ENCODE measurements around the gene TFDP2. TPM values are rescaled to one million over a fixed set of nuclear protein-coding genes. Genes with fewer than 3 reads are reported as not detected.
A peak's percentile ranks its signal among the peaks of the same experiment; 100 is the strongest.

TFDP2 gene
- total RNA-seq, 1 experiment from 2014 or later: 48.2 TPM

GRCh38 chr3:141998669-141999290 is 150.6 kb downstream of the TFDP2 start:
- ChIA-PET CTCF (interaction anchor here (1.2 kb wide), 1 partner anchor 354 kb away, joined by 4 read pairs; no protein-coding TSS in a partner anchor), POLR2A (no interaction called here)
- H3K27ac Mint-ChIP-seq: peak overlapping the region; percentile 50; the same call in 1 of the 2 replicates
- no peaks in the 10 kb centered on the region for H3K9me3 Mint-ChIP-seq
- peaks cover 20% of the 10 kb centered on the region for H3K4me1 Mint-ChIP-seq
- ATAC-seq: no peak
- no peak overlapping the region for H3K4me3 Mint-ChIP-seq
- no peaks in the 10 kb centered on the region for H3K27me3 Mint-ChIP-seq (ENCODE audit: low read depth)
- no peak for TF ChIP-seq ZBTB43 (CRISPR knock-in tag; IDR thresholded peaks at IDR 0.05)
- no peak for TF ChIP-seq ZNF423 (CRISPR knock-in tag; IDR thresholded peaks at IDR 0.05)
- DNase-seq (ENCODE audit: low spot score): no peak
- H3K36me3 Mint-ChIP-seq: peaks cover 12% of the 10 kb centered on the region

- Mint-ChIP-seq H3K36me3 (peaks cover 6% of the 10 kb centered on the region), H3K4me1 (peaks cover 20% of the 10 kb centered on the region), H3K27ac (peak overlapping the region; percentile 34; the same call in 1 of the 2 replicates), H3K4me3 (no peak overlapping the region), H3K9me3 (no peaks in the 10 kb centered on the region), H3K27me3 (ENCODE audit: low read depth) (no peaks in the 10 kb centered on the region)
- DNase-seq (ENCODE audit: low spot score) (no peak), ATAC-seq (no peak)
- ChIA-PET CTCF (interaction anchor here (0.6 kb wide), 1 partner anchor 63 kb away, joined by 3 read pairs; no protein-coding TSS in a partner anchor), POLR2A (no interaction called here)
- no peak for TF ChIP-seq SMAD4 (CRISPR knock-in tag; IDR thresholded peaks at IDR 0.05)
- TF ChIP-seq KAT7 (CRISPR knock-in tag; IDR thresholded peaks at IDR 0.05; ENCODE audit: borderline replicate concordance): no peak
- TF ChIP-seq ESRRA (CRISPR knock-in tag; IDR thresholded peaks at IDR 0.05; ENCODE audit: borderline replicate concordance): no peak
- TF ChIP-seq OVOL2 (CRISPR knock-in tag; IDR thresholded peaks at IDR 0.05; ENCODE audit: borderline replicate concordance): no peak
- TF ChIP-seq ZNF396 (CRISPR knock-in tag; IDR thresholded peaks at IDR 0.05; ENCODE audit: borderline replicate concordance): no peak
- no peak for TF ChIP-seq CREM (CRISPR knock-in tag; IDR thresholded peaks at IDR 0.05)
- TF ChIP-seq, protein P1, sequence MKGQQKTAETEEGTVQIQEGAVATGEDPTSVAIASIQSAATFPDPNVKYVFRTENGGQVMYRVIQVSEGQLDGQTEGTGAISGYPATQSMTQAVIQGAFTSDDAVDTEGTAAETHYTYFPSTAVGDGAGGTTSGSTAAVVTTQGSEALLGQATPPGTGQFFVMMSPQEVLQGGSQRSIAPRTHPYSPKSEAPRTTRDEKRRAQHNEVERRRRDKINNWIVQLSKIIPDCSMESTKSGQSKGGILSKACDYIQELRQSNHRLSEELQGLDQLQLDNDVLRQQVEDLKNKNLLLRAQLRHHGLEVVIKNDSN (CRISPR knock-in tag; IDR thresholded peaks at IDR 0.05): no peak
- TF ChIP-seq, protein P2, sequence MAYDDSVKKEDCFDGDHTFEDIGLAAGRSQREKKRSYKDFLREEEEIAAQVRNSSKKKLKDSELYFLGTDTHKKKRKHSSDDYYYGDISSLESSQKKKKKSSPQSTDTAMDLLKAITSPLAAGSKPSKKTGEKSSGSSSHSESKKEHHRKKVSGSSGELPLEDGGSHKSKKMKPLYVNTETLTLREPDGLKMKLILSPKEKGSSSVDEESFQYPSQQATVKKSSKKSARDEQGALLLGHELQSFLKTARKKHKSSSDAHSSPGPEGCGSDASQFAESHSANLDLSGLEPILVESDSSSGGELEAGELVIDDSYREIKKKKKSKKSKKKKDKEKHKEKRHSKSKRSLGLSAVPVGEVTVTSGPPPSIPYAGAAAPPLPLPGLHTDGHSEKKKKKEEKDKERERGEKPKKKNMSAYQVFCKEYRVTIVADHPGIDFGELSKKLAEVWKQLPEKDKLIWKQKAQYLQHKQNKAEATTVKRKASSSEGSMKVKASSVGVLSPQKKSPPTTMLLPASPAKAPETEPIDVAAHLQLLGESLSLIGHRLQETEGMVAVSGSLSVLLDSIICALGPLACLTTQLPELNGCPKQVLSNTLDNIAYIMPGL (CRISPR knock-in tag; IDR thresholded peaks at IDR 0.05): no peak
- TF ChIP-seq CBFB (CRISPR knock-in tag; IDR thresholded peaks at IDR 0.05; ENCODE audit: low read depth): no peak
- TF ChIP-seq FOXJ3 (CRISPR knock-in tag; IDR thresholded peaks at IDR 0.05; ENCODE audit: borderline replicate concordance): no peak
- TF ChIP-seq, protein P3, sequence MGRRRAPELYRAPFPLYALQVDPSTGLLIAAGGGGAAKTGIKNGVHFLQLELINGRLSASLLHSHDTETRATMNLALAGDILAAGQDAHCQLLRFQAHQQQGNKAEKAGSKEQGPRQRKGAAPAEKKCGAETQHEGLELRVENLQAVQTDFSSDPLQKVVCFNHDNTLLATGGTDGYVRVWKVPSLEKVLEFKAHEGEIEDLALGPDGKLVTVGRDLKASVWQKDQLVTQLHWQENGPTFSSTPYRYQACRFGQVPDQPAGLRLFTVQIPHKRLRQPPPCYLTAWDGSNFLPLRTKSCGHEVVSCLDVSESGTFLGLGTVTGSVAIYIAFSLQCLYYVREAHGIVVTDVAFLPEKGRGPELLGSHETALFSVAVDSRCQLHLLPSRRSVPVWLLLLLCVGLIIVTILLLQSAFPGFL (CRISPR knock-in tag; IDR thresholded peaks at IDR 0.05; ENCODE audit: borderline replicate concordance): no peak
- TF ChIP-seq, protein P4, sequence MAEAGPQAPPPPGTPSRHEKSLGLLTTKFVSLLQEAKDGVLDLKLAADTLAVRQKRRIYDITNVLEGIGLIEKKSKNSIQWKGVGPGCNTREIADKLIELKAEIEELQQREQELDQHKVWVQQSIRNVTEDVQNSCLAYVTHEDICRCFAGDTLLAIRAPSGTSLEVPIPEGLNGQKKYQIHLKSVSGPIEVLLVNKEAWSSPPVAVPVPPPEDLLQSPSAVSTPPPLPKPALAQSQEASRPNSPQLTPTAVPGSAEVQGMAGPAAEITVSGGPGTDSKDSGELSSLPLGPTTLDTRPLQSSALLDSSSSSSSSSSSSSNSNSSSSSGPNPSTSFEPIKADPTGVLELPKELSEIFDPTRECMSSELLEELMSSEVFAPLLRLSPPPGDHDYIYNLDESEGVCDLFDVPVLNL (CRISPR knock-in tag; IDR thresholded peaks at IDR 0.05; ENCODE audit: borderline replicate concordance, low read depth): no peak
- TF ChIP-seq, protein P5, sequence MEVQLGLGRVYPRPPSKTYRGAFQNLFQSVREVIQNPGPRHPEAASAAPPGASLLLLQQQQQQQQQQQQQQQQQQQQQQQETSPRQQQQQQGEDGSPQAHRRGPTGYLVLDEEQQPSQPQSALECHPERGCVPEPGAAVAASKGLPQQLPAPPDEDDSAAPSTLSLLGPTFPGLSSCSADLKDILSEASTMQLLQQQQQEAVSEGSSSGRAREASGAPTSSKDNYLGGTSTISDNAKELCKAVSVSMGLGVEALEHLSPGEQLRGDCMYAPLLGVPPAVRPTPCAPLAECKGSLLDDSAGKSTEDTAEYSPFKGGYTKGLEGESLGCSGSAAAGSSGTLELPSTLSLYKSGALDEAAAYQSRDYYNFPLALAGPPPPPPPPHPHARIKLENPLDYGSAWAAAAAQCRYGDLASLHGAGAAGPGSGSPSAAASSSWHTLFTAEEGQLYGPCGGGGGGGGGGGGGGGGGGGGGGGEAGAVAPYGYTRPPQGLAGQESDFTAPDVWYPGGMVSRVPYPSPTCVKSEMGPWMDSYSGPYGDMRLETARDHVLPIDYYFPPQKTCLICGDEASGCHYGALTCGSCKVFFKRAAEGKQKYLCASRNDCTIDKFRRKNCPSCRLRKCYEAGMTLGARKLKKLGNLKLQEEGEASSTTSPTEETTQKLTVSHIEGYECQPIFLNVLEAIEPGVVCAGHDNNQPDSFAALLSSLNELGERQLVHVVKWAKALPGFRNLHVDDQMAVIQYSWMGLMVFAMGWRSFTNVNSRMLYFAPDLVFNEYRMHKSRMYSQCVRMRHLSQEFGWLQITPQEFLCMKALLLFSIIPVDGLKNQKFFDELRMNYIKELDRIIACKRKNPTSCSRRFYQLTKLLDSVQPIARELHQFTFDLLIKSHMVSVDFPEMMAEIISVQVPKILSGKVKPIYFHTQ (CRISPR knock-in tag; IDR thresholded peaks at IDR 0.05): no peak
- no peak for TF ChIP-seq NR3C1 (CRISPR knock-in tag; conservative IDR thresholded peaks at IDR 0.05; ENCODE audit: low read depth)
- no peak for TF ChIP-seq ATF6 (CRISPR knock-in tag; IDR thresholded peaks at IDR 0.05)
- TF ChIP-seq, protein P6, sequence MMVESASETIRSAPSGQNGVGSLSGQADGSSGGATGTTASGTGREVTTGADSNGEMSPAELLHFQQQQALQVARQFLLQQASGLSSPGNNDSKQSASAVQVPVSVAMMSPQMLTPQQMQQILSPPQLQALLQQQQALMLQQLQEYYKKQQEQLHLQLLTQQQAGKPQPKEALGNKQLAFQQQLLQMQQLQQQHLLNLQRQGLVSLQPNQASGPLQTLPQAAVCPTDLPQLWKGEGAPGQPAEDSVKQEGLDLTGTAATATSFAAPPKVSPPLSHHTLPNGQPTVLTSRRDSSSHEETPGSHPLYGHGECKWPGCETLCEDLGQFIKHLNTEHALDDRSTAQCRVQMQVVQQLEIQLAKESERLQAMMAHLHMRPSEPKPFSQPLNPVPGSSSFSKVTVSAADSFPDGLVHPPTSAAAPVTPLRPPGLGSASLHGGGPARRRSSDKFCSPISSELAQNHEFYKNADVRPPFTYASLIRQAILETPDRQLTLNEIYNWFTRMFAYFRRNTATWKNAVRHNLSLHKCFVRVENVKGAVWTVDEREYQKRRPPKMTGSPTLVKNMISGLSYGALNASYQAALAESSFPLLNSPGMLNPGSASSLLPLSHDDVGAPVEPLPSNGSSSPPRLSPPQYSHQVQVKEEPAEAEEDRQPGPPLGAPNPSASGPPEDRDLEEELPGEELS (CRISPR knock-in tag; IDR thresholded peaks at IDR 0.05): no peak
- no peak for TF ChIP-seq MYBL2 (CRISPR knock-in tag; IDR thresholded peaks at IDR 0.05)
- no peak for TF ChIP-seq ZBTB21 (CRISPR knock-in tag; IDR thresholded peaks at IDR 0.05; ENCODE audit: borderline replicate concordance)
- no peak for TF ChIP-seq TCF7 (CRISPR knock-in tag; IDR thresholded peaks at IDR 0.05; ENCODE audit: low read depth)
Measured at GRCh38 chr3:141996437-141996836, 152.9 kb downstream of the TFDP2 start.

All from WTC11 (cell line).